Vagina (tissue), 2 donors: ENCODE measurements around the gene L3MBTL4. TPM values are rescaled to one million over a fixed set of nuclear protein-coding genes. Genes with fewer than 3 reads are reported as not detected.

Experiments
- DNase-seq, 2 donors: peaks; one replicate each; pipeline ENCODE4 v3.0.0-alpha.2; 2017; ENCODE audit errors: extremely low spot score in 2 of 2
- H3K27ac ChIP-seq: fragments of 200-600 bp; sonication (generic); one replicate; pipeline ENCODE4 v1.5.1; 2019
- H3K27me3 ChIP-seq: fragments of 200-600 bp; sonication (generic); one replicate; pipeline ENCODE4 v1.5.1; 2019
- H3K36me3 ChIP-seq, 2 donors: fragments of 200-600 bp; sonication (generic); one replicate each; pipeline ENCODE4 v1.5.1; 2017 to 2019
- H3K4me1 ChIP-seq: fragments of 200-600 bp; sonication (generic); one replicate; pipeline ENCODE4 v1.5.1; 2019
- H3K4me3 ChIP-seq, 2 donors: fragments of 200-600 bp; sonication (generic); 1 replicate in 1 of 2; 2 replicates in 1 of 2; pipeline ENCODE4 v1.5.1; 2016 to 2019
- H3K9me3 ChIP-seq: fragments of 200-600 bp; sonication (generic); one replicate; pipeline ENCODE4 v1.5.1; 2019
- CTCF ChIP-seq, 3 experiments: fragments of 450-650 bp in 2 of 3; fragments of 200-600 bp in 1 of 3; sonication (generic) in 1 of 3; IDR thresholded peaks; one replicate each; pipeline ENCODE4 v1.5.1; 2017 to 2019; ENCODE audit warnings: antibody characterized with exemption in 3 of 3, mild to moderate bottlenecking in 2 of 3, moderate library complexity in 2 of 3
- POLR2A ChIP-seq, 2 donors: fragments of 450-650 bp; IDR thresholded peaks; one replicate each; pipeline ENCODE4 v1.6.1; 2017; ENCODE audit warnings: antibody characterized with exemption in 2 of 2, mild to moderate bottlenecking in 2 of 2, moderate library complexity in 2 of 2
- POLR2AphosphoS5 ChIP-seq, 2 donors: sonication (generic); formaldehyde crosslinking; IDR thresholded peaks; one replicate each; pipeline ENCODE4 v1.9.0; 2017; ENCODE audit warnings: antibody characterized with exemption in 2 of 2, mild to moderate bottlenecking in 2 of 2, low read depth in 1 of 2; ENCODE audit not compliant: insufficient read depth in 1 of 2
- intact Hi-C: fragments of 100-400 bp; cut with DNase I; formaldehyde crosslinking; loops from one replicate; pipeline ENCODE4 v1.15.1; 2023
- total RNA-seq: library from RNA; depleted of rRNA; stranded (reverse); fragments of >200 nt; gene quantifications from one replicate; pipeline ENCODE4 v1.2.3, GENCODE V29; 2016

Gene L3MBTL4
- total RNA-seq, 1 donor from 2014 or later = 9.6 TPM

GRCh38 chr18:6355789-6356589, 58.7 kb downstream of the L3MBTL4 start:
- no peak for TF ChIP-seq POLR2A (IDR thresholded peaks at IDR 0.05)
- peak in 1 of 2 donors; percentile 31 for TF ChIP-seq POLR2AphosphoS5 (IDR thresholded peaks at IDR 0.05; ENCODE audit: insufficient read depth in 1 of 2, low read depth in 1 of 2)
- no peak for TF ChIP-seq CTCF (IDR thresholded peaks at IDR 0.05)
- no peaks in the 10 kb centered on the region for H3K36me3 ChIP-seq

GRCh38 chr18:6352275-6352674, 62.4 kb downstream of the L3MBTL4 start:
- H3K4me1 ChIP-seq = no peaks in the 10 kb centered on the region
- no peaks in the 10 kb centered on the region for H3K27me3 ChIP-seq
- DNase-seq = no peak
- H3K4me3 ChIP-seq = no peak overlapping the region
- no peaks in the 10 kb centered on the region for H3K9me3 ChIP-seq
- intact Hi-C loops = no loop called here
- TF ChIP-seq CTCF (IDR thresholded peaks at IDR 0.05) (no peak), POLR2A (IDR thresholded peaks at IDR 0.05) (no peak), POLR2AphosphoS5 (IDR thresholded peaks at IDR 0.05; ENCODE audit: insufficient read depth in 1 of 2, low read depth in 1 of 2) (no peak)
- no peak overlapping the region for H3K27ac ChIP-seq
- no peaks in the 10 kb centered on the region for H3K36me3 ChIP-seq

More at GRCh38 chr18:6355789-6356589, 58.7 kb downstream of the L3MBTL4 start:
- no peak for DNase-seq
- no peaks in the 10 kb centered on the region for H3K27me3 ChIP-seq
- no peak overlapping the region for H3K27ac ChIP-seq
- H3K4me1 ChIP-seq = no peaks in the 10 kb centered on the region
- H3K4me3 ChIP-seq = no peak overlapping the region
- no peaks in the 10 kb centered on the region for H3K9me3 ChIP-seq
- intact Hi-C loops = no loop called here

GRCh38 chr18:6342990-6343389, 71.7 kb downstream of the L3MBTL4 start:
- no peaks in the 10 kb centered on the region for H3K9me3 ChIP-seq
- H3K4me3 ChIP-seq = no peak overlapping the region
- intact Hi-C loops = no loop called here
- no peak overlapping the region for H3K27ac ChIP-seq
- TF ChIP-seq CTCF (IDR thresholded peaks at IDR 0.05) = no peak
- no peak for TF ChIP-seq POLR2A (IDR thresholded peaks at IDR 0.05)
- TF ChIP-seq POLR2AphosphoS5 (IDR thresholded peaks at IDR 0.05; ENCODE audit: insufficient read depth in 1 of 2, low read depth in 1 of 2) = no peak
- no peak for DNase-seq
- H3K36me3 ChIP-seq = no peaks in the 10 kb centered on the region
- no peaks in the 10 kb centered on the region for H3K27me3 ChIP-seq
- H3K4me1 ChIP-seq = no peaks in the 10 kb centered on the region

GRCh38 chr18:6341709-6342108, 73.0 kb downstream of the L3MBTL4 start:
- no peaks in the 10 kb centered on the region for H3K36me3 ChIP-seq
- no peaks in the 10 kb centered on the region for H3K4me1 ChIP-seq
- no peak overlapping the region for H3K27ac ChIP-seq
- no peaks in the 10 kb centered on the region for H3K9me3 ChIP-seq
- TF ChIP-seq CTCF (IDR thresholded peaks at IDR 0.05) = no peak
- TF ChIP-seq POLR2AphosphoS5 (IDR thresholded peaks at IDR 0.05; ENCODE audit: insufficient read depth in 1 of 2, low read depth in 1 of 2) = no peak
- TF ChIP-seq POLR2A (IDR thresholded peaks at IDR 0.05) = no peak
- DNase-seq = no peak
- intact Hi-C loops = no loop called here
- H3K27me3 ChIP-seq = no peaks in the 10 kb centered on the region
- no peak overlapping the region for H3K4me3 ChIP-seq

GRCh38 chr18:6341303-6341702, 73.4 kb downstream of the L3MBTL4 start:
- H3K27ac ChIP-seq = no peak overlapping the region
- no peaks in the 10 kb centered on the region for H3K9me3 ChIP-seq
- DNase-seq = no peak
- no peak overlapping the region for H3K4me3 ChIP-seq
- H3K27me3 ChIP-seq = no peaks in the 10 kb centered on the region
- TF ChIP-seq POLR2AphosphoS5 (IDR thresholded peaks at IDR 0.05; ENCODE audit: insufficient read depth in 1 of 2, low read depth in 1 of 2) (no peak), CTCF (IDR thresholded peaks at IDR 0.05) (no peak), POLR2A (IDR thresholded peaks at IDR 0.05) (no peak)
- no peaks in the 10 kb centered on the region for H3K36me3 ChIP-seq
- intact Hi-C loops = no loop called here
- no peaks in the 10 kb centered on the region for H3K4me1 ChIP-seq
